ENCODE results near the gene ROBO1. TPM values are rescaled to one million over a fixed set of nuclear protein-coding genes. Genes with fewer than 3 reads are reported as not detected.

ROBO1 gene
- total RNA-seq = 73.8 and 79.6 TPM in 2 replicates
- long read RNA-seq, partial matches to known transcripts = 35 of 39 reads
- long read RNA-seq, other reads (novel, unspliced or antisense) = 4 of 39 reads

GRCh38 chr3:79767905-79768267, at the start of gene ROBO1:
TSS of gene ROBO1 (minus strand) at chr3:79767998.
- no peak within 1 kb of the TSS for H3K27ac Mint-ChIP-seq (ENCODE audit: unreplicated experiment)
- no peak for DNase-seq (ENCODE audit: extremely low spot score, unreplicated experiment)
- TF ChIP-seq CTCF (IDR thresholded peaks at IDR 0.05) = no peak
- H3K4me3 Mint-ChIP-seq (ENCODE audit: unreplicated experiment) = no peak within 1 kb of the TSS
- H3K9me3 Mint-ChIP-seq (ENCODE audit: unreplicated experiment) = no peaks in the 10 kb centered on the region
- no peaks in the 10 kb centered on the region for H3K36me3 Mint-ChIP-seq (ENCODE audit: unreplicated experiment)
- peaks cover 28% of the 10 kb centered on the region for H3K27me3 Mint-ChIP-seq (ENCODE audit: unreplicated experiment)
- peaks cover 5% of the 10 kb centered on the region for H3K4me1 Mint-ChIP-seq (ENCODE audit: unreplicated experiment)

GRCh38 chr3:79817224-79817623, 49.4 kb upstream of the ROBO1 start:
- H3K4me1 Mint-ChIP-seq (ENCODE audit: unreplicated experiment) = no peaks in the 10 kb centered on the region
- no peaks in the 10 kb centered on the region for H3K27me3 Mint-ChIP-seq (ENCODE audit: unreplicated experiment)
- H3K36me3 Mint-ChIP-seq (ENCODE audit: unreplicated experiment) = peaks cover 8% of the 10 kb centered on the region
- no peak for TF ChIP-seq CTCF (IDR thresholded peaks at IDR 0.05)
- peaks cover 20% of the 10 kb centered on the region for H3K9me3 Mint-ChIP-seq (ENCODE audit: unreplicated experiment)
- no peak overlapping the region for H3K4me3 Mint-ChIP-seq (ENCODE audit: unreplicated experiment)
- DNase-seq (ENCODE audit: extremely low spot score, unreplicated experiment) = no peak
- no peak overlapping the region for H3K27ac Mint-ChIP-seq (ENCODE audit: unreplicated experiment)

GRCh38 chr3:79815478-79815877, 47.7 kb upstream of the ROBO1 start:
- H3K4me1 Mint-ChIP-seq (ENCODE audit: unreplicated experiment) = peaks cover 8% of the 10 kb centered on the region
- no peak overlapping the region for H3K4me3 Mint-ChIP-seq (ENCODE audit: unreplicated experiment)
- no peak for DNase-seq (ENCODE audit: extremely low spot score, unreplicated experiment)
- H3K9me3 Mint-ChIP-seq (ENCODE audit: unreplicated experiment) = peaks cover 20% of the 10 kb centered on the region
- no peak for TF ChIP-seq CTCF (IDR thresholded peaks at IDR 0.05)
- H3K27ac Mint-ChIP-seq (ENCODE audit: unreplicated experiment) = no peak overlapping the region
- peaks cover 8% of the 10 kb centered on the region for H3K36me3 Mint-ChIP-seq (ENCODE audit: unreplicated experiment)
- H3K27me3 Mint-ChIP-seq (ENCODE audit: unreplicated experiment) = no peaks in the 10 kb centered on the region

- TF ChIP-seq CTCF (IDR thresholded peaks at IDR 0.05) = no peak
- H3K36me3 Mint-ChIP-seq (ENCODE audit: unreplicated experiment) = peaks cover 5% of the 10 kb centered on the region
Observed at GRCh38 chr3:79810581-79810980, 42.8 kb upstream of the ROBO1 start.

GRCh38 chr3:79810092-79810491, 42.3 kb upstream of the ROBO1 start:
- H3K36me3 Mint-ChIP-seq (ENCODE audit: unreplicated experiment) = peaks cover 2% of the 10 kb centered on the region

More at GRCh38 chr3:79810581-79810980, 42.8 kb upstream of the ROBO1 start:
- Mint-ChIP-seq H3K4me1 (ENCODE audit: unreplicated experiment) (peaks cover 8% of the 10 kb centered on the region), H3K4me3 (ENCODE audit: unreplicated experiment) (no peak overlapping the region), H3K27ac (ENCODE audit: unreplicated experiment) (no peak overlapping the region), H3K9me3 (ENCODE audit: unreplicated experiment) (peaks cover 7% of the 10 kb centered on the region), H3K27me3 (ENCODE audit: unreplicated experiment) (no peaks in the 10 kb centered on the region)
- no peak for DNase-seq (ENCODE audit: extremely low spot score, unreplicated experiment)

More at GRCh38 chr3:79810092-79810491, 42.3 kb upstream of the ROBO1 start:
- no peak for TF ChIP-seq CTCF (IDR thresholded peaks at IDR 0.05)
- no peaks in the 10 kb centered on the region for H3K27me3 Mint-ChIP-seq (ENCODE audit: unreplicated experiment)
- H3K4me3 Mint-ChIP-seq (ENCODE audit: unreplicated experiment) = no peak overlapping the region
- no peak overlapping the region for H3K27ac Mint-ChIP-seq (ENCODE audit: unreplicated experiment)
- H3K9me3 Mint-ChIP-seq (ENCODE audit: unreplicated experiment) = peaks cover 2% of the 10 kb centered on the region
- DNase-seq (ENCODE audit: extremely low spot score, unreplicated experiment) = no peak
- H3K4me1 Mint-ChIP-seq (ENCODE audit: unreplicated experiment) = peaks cover 8% of the 10 kb centered on the region

Measured in osteocyte (in vitro differentiated cells).